Caco-2 (cell line): ENCODE data around the gene NHLH1. TPM values are rescaled to one million over a fixed set of nuclear protein-coding genes. Genes with fewer than 3 reads are reported as not detected.
A peak's percentile ranks its signal among the peaks of the same experiment; 100 is the strongest.

Experiments
- BruUV-seq: library from RNA; stranded (reverse); fragments of 400-500 nt; replicated peaks from 2 replicates; lab custom pipeline; 2021; lab: Mats Ljungman, UMichigan
- CTCF ChIA-PET: fragments of 300-600 bp; sonication (Branson Sonifier 250); formaldehyde crosslinking; loops from one replicate; lab custom pipeline; 2022; ENCODE audit warnings: antibody characterized with exemption; lab: Charles Lee
- POLR2A ChIA-PET: fragments of 300-600 bp; sonication (Branson Sonifier 250); formaldehyde crosslinking; loops from one replicate; lab custom pipeline; 2022; ENCODE audit warnings: antibody characterized with exemption; lab: Charles Lee
- DNase-seq, 2 experiments: peaks; one replicate each; pipeline versions ENCODE4 v3.0.0 to v3.0.0-alpha.2; 2020 to 2022
- H3K27me3 ChIP-seq: replicated peaks from 2 replicates; pipeline ENCODE4 v1.6.0; 2011; ENCODE audit warnings: low read length; ENCODE audit not compliant: control insufficient read depth, insufficient read depth
- H3K36me3 ChIP-seq: 2 replicates; pipeline ENCODE4 v1.5.1; 2011; ENCODE audit warnings: low read length; ENCODE audit not compliant: control insufficient read depth, insufficient read depth
- H3K4me1 ChIP-seq: fragments of 250-450 bp; sonication (Bioruptor Pico); 2 replicates; pipeline ENCODE4 v1.5.1; 2020; ENCODE audit warnings: mild to moderate bottlenecking
- H3K4me3 ChIP-seq: 2 replicates; pipeline ENCODE4 v1.5.1; 2011; ENCODE audit warnings: low read depth, mild to moderate bottlenecking, control low read depth, low read length
- H3K9me3 ChIP-seq: fragments of 250-450 bp; sonication (Bioruptor Pico); 2 replicates; pipeline ENCODE4 v1.5.1; 2020; ENCODE audit warnings: mild to moderate bottlenecking, moderate library complexity
- H3K27ac Mint-ChIP-seq: one replicate; pipeline ENCODE4 v1.8.0; 2022; ENCODE audit warnings: mixed read lengths; ENCODE audit not compliant: unreplicated experiment
- H3K27me3 Mint-ChIP-seq: one replicate; pipeline ENCODE4 v1.8.0; 2022; ENCODE audit warnings: mixed read lengths; ENCODE audit not compliant: insufficient read depth, unreplicated experiment
- H3K36me3 Mint-ChIP-seq: one replicate; pipeline ENCODE4 v1.8.0; 2022; ENCODE audit warnings: mild to moderate bottlenecking, mixed read lengths; ENCODE audit not compliant: insufficient read depth, unreplicated experiment
- H3K4me1 Mint-ChIP-seq: one replicate; pipeline ENCODE4 v1.8.0; 2022; ENCODE audit warnings: low read depth, mixed read lengths; ENCODE audit not compliant: unreplicated experiment
- H3K4me3 Mint-ChIP-seq: one replicate; pipeline ENCODE4 v1.8.0; 2022; ENCODE audit warnings: mild to moderate bottlenecking, moderate library complexity, mixed read lengths; ENCODE audit not compliant: unreplicated experiment
- H3K9me3 Mint-ChIP-seq: one replicate; pipeline ENCODE4 v1.8.0; 2022; ENCODE audit warnings: mixed read lengths; ENCODE audit not compliant: unreplicated experiment
- intact Hi-C: fragments of 100-400 bp; cut with micrococcal nuclease; formaldehyde crosslinking; loops from one replicate; pipeline ENCODE4 v1.10.0; 2022; ENCODE audit not compliant: unreplicated experiment
- total RNA-seq: library from RNA; stranded (reverse); gene quantifications from 2 replicates; pipeline ENCODE4 v1.2.3, GENCODE V29; 2022
- TF ChIP-seq, protein P1 (sequence below), 2 experiments: fragments of 200-600 bp in 1 of 2; IDR thresholded peaks; 1 replicate in 1 of 2; 2 replicates in 1 of 2; pipeline versions ENCODE4 v1.5.1 to v1.8.0; 2011 to 2022; ENCODE audit warnings: antibody characterized with exemption in 1 of 2, control low read depth in 1 of 2, inconsistent platforms in 1 of 2, low read depth in 1 of 2, low read length in 1 of 2, mild to moderate bottlenecking in 1 of 2, moderate library complexity in 1 of 2; ENCODE audit not compliant: insufficient read depth in 1 of 2, severe bottlenecking in 1 of 2, unreplicated experiment in 1 of 2

Gene NHLH1
- total RNA-seq, 1 experiment from 2014 or later, result 0.36 TPM

GRCh38 chr1:160361199-160361598, 5.7 kb upstream of the NHLH1 start:
- DNase-seq, result no peak
- ChIA-PET CTCF (no interaction called here), POLR2A (no interaction called here)
- H3K27me3 Mint-ChIP-seq, result no peaks in the 10 kb centered on the region
- H3K36me3 Mint-ChIP-seq, result peaks cover 36% of the 10 kb centered on the region
- intact Hi-C loops, result no loop called here
- no peak overlapping the region for H3K4me3 Mint-ChIP-seq
- H3K9me3 Mint-ChIP-seq, result no peaks in the 10 kb centered on the region
- peaks cover 10% of the 10 kb centered on the region for H3K4me1 Mint-ChIP-seq
- BruUV-seq, result no TSS peak
- no peak overlapping the region for H3K4me3 ChIP-seq
- no peaks in the 10 kb centered on the region for H3K36me3 ChIP-seq
- H3K9me3 ChIP-seq, result no peaks in the 10 kb centered on the region
- peak overlapping the region; percentile 88 for H3K27ac Mint-ChIP-seq
- no peaks in the 10 kb centered on the region for H3K27me3 ChIP-seq
- peaks cover 5% of the 10 kb centered on the region; the same call in 1 of the 2 replicates for H3K4me1 ChIP-seq
- TF ChIP-seq, protein P1, sequence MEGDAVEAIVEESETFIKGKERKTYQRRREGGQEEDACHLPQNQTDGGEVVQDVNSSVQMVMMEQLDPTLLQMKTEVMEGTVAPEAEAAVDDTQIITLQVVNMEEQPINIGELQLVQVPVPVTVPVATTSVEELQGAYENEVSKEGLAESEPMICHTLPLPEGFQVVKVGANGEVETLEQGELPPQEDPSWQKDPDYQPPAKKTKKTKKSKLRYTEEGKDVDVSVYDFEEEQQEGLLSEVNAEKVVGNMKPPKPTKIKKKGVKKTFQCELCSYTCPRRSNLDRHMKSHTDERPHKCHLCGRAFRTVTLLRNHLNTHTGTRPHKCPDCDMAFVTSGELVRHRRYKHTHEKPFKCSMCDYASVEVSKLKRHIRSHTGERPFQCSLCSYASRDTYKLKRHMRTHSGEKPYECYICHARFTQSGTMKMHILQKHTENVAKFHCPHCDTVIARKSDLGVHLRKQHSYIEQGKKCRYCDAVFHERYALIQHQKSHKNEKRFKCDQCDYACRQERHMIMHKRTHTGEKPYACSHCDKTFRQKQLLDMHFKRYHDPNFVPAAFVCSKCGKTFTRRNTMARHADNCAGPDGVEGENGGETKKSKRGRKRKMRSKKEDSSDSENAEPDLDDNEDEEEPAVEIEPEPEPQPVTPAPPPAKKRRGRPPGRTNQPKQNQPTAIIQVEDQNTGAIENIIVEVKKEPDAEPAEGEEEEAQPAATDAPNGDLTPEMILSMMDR (IDR thresholded peaks at IDR 0.05; ENCODE audit: insufficient read depth in 1 of 2, low read depth in 1 of 2, low read length in 1 of 2, severe bottlenecking in 1 of 2, unreplicated experiment in 1 of 2), result no peak

DNA sequence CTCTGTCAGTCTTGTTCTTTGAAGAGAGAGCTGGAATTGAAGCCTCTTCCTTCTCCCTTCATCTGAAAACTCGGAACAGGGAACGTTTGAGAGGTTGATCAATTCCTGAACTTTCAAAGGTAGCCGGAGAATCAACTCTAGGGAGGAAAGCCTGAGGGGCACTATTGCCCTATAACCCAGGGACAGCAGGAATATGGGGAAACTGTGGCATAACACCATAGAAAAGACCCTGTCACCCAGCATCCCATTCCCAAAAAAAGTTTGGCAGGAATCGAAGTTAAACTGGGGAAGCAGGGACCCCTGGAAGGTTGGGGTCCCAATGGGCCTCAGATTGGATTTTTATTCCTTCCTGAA, 5.1 kb upstream of the NHLH1 start:
- H3K36me3 Mint-ChIP-seq, result peaks cover 30% of the 10 kb centered on the region
- H3K27me3 Mint-ChIP-seq, result no peaks in the 10 kb centered on the region
- Histone ChIP-seq H3K9me3 (no peaks in the 10 kb centered on the region), H3K4me1 (peaks cover 5% of the 10 kb centered on the region; the same call in 1 of the 2 replicates), H3K27me3 (no peaks in the 10 kb centered on the region), H3K36me3 (no peaks in the 10 kb centered on the region), H3K4me3 (no peak overlapping the region)
- ChIA-PET POLR2A (no interaction called here), CTCF (no interaction called here)
- intact Hi-C loops, result no loop called here
- peaks cover 10% of the 10 kb centered on the region for H3K4me1 Mint-ChIP-seq
- no peak for DNase-seq
- H3K4me3 Mint-ChIP-seq, result no peak overlapping the region
- TF ChIP-seq, protein P1 (IDR thresholded peaks at IDR 0.05; ENCODE audit: insufficient read depth in 1 of 2, low read depth in 1 of 2, low read length in 1 of 2, severe bottlenecking in 1 of 2, unreplicated experiment in 1 of 2), result no peak
- H3K9me3 Mint-ChIP-seq, result no peaks in the 10 kb centered on the region
- no TSS peak for BruUV-seq
- H3K27ac Mint-ChIP-seq, result peak overlapping the region; percentile 88

DNA sequence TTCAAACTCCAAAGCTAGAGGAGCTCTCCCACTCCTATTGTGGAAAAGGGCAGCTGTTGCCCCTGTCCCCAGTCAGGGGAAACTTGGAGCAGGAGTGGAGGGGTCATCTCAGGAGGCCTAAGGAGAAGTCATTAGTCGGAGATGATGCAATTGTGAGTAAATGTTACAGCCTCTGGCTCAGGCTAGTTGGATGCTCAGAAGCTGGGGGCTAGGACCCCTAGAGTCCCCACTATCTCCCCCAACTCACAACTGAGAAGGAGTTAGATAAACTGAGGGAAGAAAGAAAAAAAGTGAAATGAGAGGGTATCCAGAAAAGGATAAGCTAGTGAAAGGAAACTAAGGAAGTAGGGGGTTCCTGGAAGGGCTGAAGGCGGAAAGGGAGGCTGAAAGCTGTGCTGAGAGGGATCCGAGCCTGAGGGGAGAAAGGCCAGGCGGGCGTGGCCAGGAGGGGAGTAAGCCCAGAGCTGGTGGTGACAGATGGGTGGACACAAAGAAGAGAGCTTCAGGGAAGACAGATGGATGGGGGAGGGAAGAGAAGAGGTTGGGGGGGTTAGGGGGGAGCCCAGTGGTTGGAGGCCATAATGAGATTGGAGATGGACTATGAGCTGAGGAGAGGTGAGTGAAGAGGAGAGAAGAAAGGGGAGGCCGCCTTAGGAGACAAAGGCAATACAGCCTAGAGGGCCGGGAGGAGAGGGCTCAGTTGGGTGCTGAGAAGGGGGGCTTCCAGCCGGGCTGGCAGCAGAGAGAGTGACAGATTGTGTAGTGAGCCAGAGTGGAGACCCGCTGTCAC, 4.5 kb upstream of the NHLH1 start:
- DNase-seq, result no peak
- intact Hi-C loops, result no loop called here
- Histone ChIP-seq H3K9me3 (no peaks in the 10 kb centered on the region), H3K4me3 (no peak overlapping the region), H3K27me3 (no peaks in the 10 kb centered on the region), H3K36me3 (no peaks in the 10 kb centered on the region), H3K4me1 (peaks cover 5% of the 10 kb centered on the region; the same call in 1 of the 2 replicates)
- POLR2A ChIA-PET, result no interaction called here
- TF ChIP-seq, protein P1 (IDR thresholded peaks at IDR 0.05; ENCODE audit: insufficient read depth in 1 of 2, low read depth in 1 of 2, low read length in 1 of 2, severe bottlenecking in 1 of 2, unreplicated experiment in 1 of 2), result no peak
- Mint-ChIP-seq H3K27me3 (peaks cover 2% of the 10 kb centered on the region), H3K27ac (peak overlapping the region; percentile 88), H3K9me3 (no peaks in the 10 kb centered on the region), H3K4me1 (peaks cover 10% of the 10 kb centered on the region), H3K36me3 (peaks cover 24% of the 10 kb centered on the region), H3K4me3 (no peak overlapping the region)
- CTCF ChIA-PET, result interaction anchor here (1.1 kb wide), 1 partner anchor 14 kb away, joined by 3 read pairs; no protein-coding TSS in a partner anchor
- BruUV-seq, result no TSS peak
